ENCODE measurements around the gene MDFI. TPM values are rescaled to one million over a fixed set of nuclear protein-coding genes. Genes with fewer than 3 reads are reported as not detected.
A peak's percentile ranks its signal among the peaks of the same experiment; 100 is the strongest.

MDFI gene
- total RNA-seq, 1 experiment from 2014 or later = not detected

- Mint-ChIP-seq H3K27me3 (ENCODE audit: insufficient read depth, unreplicated experiment) (no peaks in the 10 kb centered on the region), H3K36me3 (ENCODE audit: insufficient read depth, unreplicated experiment) (peaks cover 4% of the 10 kb centered on the region), H3K27ac (ENCODE audit: unreplicated experiment) (peak overlapping the region; percentile 71), H3K9me3 (ENCODE audit: unreplicated experiment) (no peaks in the 10 kb centered on the region), H3K4me3 (ENCODE audit: unreplicated experiment) (no peak overlapping the region), H3K4me1 (ENCODE audit: low read depth, unreplicated experiment) (peaks cover 13% of the 10 kb centered on the region)
- POLR2A ChIA-PET = no interaction called here
- Histone ChIP-seq H3K9me3 (no peaks in the 10 kb centered on the region), H3K27me3 (replicated peaks; ENCODE audit: control insufficient read depth, insufficient read depth, low read length) (no peaks in the 10 kb centered on the region), H3K36me3 (ENCODE audit: control insufficient read depth, insufficient read depth, low read length) (no peaks in the 10 kb centered on the region), H3K4me3 (ENCODE audit: low read depth, low read length) (no peak overlapping the region), H3K4me1 (peaks cover 9% of the 10 kb centered on the region)
- CTCF ChIA-PET = no interaction called here
- BruUV-seq (replicated peaks) = no TSS peak
- no peak for TF ChIP-seq CTCF (IDR thresholded peaks at IDR 0.05; ENCODE audit: insufficient read depth in 1 of 2, low read depth in 1 of 2, low read length in 1 of 2, severe bottlenecking in 1 of 2, unreplicated experiment in 1 of 2)
- no peak for DNase-seq
- intact Hi-C loops (cut with micrococcal nuclease; ENCODE audit: unreplicated experiment) = loop anchor here (5.0 kb wide), 1 partner anchor 51 kb away; no protein-coding TSS in a partner anchor
Observed at GRCh38 chr6:41653691-41654090, 15.4 kb downstream of the MDFI start.

- ChIA-PET CTCF (no interaction called here), POLR2A (no interaction called here)
- intact Hi-C loops (cut with micrococcal nuclease; ENCODE audit: unreplicated experiment) = loop anchor here (5.0 kb wide), 1 partner anchor 52 kb away; no protein-coding TSS in a partner anchor
- DNase-seq = no peak
- no peaks in the 10 kb centered on the region for H3K36me3 ChIP-seq (ENCODE audit: control insufficient read depth, insufficient read depth, low read length)
- TF ChIP-seq CTCF (IDR thresholded peaks at IDR 0.05; ENCODE audit: insufficient read depth in 1 of 2, low read depth in 1 of 2, low read length in 1 of 2, severe bottlenecking in 1 of 2, unreplicated experiment in 1 of 2) = no peak
- H3K4me1 ChIP-seq = peaks cover 9% of the 10 kb centered on the region
- H3K9me3 ChIP-seq = no peaks in the 10 kb centered on the region
- H3K4me1 Mint-ChIP-seq (ENCODE audit: low read depth, unreplicated experiment) = peaks cover 13% of the 10 kb centered on the region
- no peaks in the 10 kb centered on the region for H3K27me3 Mint-ChIP-seq (ENCODE audit: insufficient read depth, unreplicated experiment)
- no TSS peak for BruUV-seq (replicated peaks)
- H3K27ac Mint-ChIP-seq (ENCODE audit: unreplicated experiment) = no peak overlapping the region
- no peaks in the 10 kb centered on the region for H3K9me3 Mint-ChIP-seq (ENCODE audit: unreplicated experiment)
- H3K27me3 ChIP-seq (replicated peaks; ENCODE audit: control insufficient read depth, insufficient read depth, low read length) = no peaks in the 10 kb centered on the region
- H3K36me3 Mint-ChIP-seq (ENCODE audit: insufficient read depth, unreplicated experiment) = peaks cover 4% of the 10 kb centered on the region
- no peak overlapping the region for H3K4me3 ChIP-seq (ENCODE audit: low read depth, low read length)
- no peak overlapping the region for H3K4me3 Mint-ChIP-seq (ENCODE audit: unreplicated experiment)
Observed at GRCh38 chr6:41654151-41654697, 16.0 kb downstream of the MDFI start.

GRCh38 chr6:41654698-41655151 lies 16.5 kb downstream of the MDFI start:
- Mint-ChIP-seq H3K9me3 (ENCODE audit: unreplicated experiment) (no peaks in the 10 kb centered on the region), H3K4me1 (ENCODE audit: low read depth, unreplicated experiment) (peaks cover 13% of the 10 kb centered on the region), H3K27me3 (ENCODE audit: insufficient read depth, unreplicated experiment) (no peaks in the 10 kb centered on the region), H3K36me3 (ENCODE audit: insufficient read depth, unreplicated experiment) (peaks cover under 1% of the 10 kb centered on the region), H3K4me3 (ENCODE audit: unreplicated experiment) (no peak overlapping the region), H3K27ac (ENCODE audit: unreplicated experiment) (no peak overlapping the region)
- intact Hi-C loops (cut with micrococcal nuclease; ENCODE audit: unreplicated experiment) = loop anchor here (5.0 kb wide), 1 partner anchor 52 kb away; no protein-coding TSS in a partner anchor
- no peak for TF ChIP-seq CTCF (IDR thresholded peaks at IDR 0.05; ENCODE audit: insufficient read depth in 1 of 2, low read depth in 1 of 2, low read length in 1 of 2, severe bottlenecking in 1 of 2, unreplicated experiment in 1 of 2)
- POLR2A ChIA-PET = no interaction called here
- Histone ChIP-seq H3K27me3 (replicated peaks; ENCODE audit: control insufficient read depth, insufficient read depth, low read length) (no peaks in the 10 kb centered on the region), H3K4me3 (ENCODE audit: low read depth, low read length) (no peak overlapping the region), H3K9me3 (no peaks in the 10 kb centered on the region), H3K4me1 (peaks cover 9% of the 10 kb centered on the region), H3K36me3 (ENCODE audit: control insufficient read depth, insufficient read depth, low read length) (no peaks in the 10 kb centered on the region)
- no peak for DNase-seq
- BruUV-seq (replicated peaks) = no TSS peak
- CTCF ChIA-PET = no interaction called here
